ENCODE measurements around the gene RAB7B. TPM values are rescaled to one million over a fixed set of nuclear protein-coding genes. Genes with fewer than 3 reads are reported as not detected.

Gene RAB7B, protein sequence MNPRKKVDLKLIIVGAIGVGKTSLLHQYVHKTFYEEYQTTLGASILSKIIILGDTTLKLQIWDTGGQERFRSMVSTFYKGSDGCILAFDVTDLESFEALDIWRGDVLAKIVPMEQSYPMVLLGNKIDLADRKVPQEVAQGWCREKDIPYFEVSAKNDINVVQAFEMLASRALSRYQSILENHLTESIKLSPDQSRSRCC
- 3.6 TPM for total RNA-seq

DNA sequence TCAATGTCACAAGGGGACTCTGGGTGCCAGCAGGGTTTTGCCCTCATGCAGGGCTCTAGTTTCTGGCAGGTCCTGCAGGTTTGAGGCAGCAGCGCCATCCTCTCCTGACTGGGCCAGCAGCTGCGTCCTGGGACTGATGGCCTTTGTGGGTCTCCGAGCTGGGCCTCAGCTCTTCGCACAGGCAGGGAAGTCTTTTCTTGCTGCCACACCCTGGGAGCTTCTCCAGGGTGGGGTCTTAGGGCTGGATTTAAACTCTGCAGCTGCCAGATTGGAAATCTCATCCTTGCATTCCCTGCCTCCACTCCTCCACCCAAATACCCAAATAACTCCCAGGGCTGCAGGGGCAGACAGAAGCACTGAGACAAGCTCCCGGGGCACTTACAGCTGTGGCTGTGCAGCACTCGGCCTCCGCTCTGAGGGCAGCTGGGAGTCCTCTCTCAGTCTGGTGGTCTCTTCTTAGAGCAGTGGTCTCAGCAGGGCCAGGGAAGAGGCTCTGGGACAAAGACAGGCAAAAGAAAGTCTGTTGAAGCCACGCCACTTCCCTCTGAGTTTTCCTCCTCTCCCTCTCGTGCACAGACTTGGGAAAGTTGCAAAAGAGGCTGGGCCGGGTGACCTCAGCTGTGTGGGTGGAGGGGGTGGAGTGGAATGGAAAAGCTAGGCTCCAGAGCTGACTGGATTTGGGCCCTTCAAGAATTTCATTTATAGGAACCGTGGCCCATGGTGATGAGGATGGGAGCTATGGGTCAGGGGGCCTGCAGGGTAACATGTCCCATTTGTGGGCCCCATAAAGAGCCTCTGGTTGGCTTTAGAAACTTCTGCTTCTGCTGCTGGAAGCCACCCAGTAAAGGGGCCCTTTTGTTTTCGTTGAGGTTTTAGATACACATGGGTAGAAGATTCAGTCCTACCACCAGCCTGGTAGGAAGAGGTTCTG is at the start of gene RAB7B:
RAB7B (minus strand) TSS at position 525 of the 931 bp plus-strand sequence. CDS start 9,260 bp downstream, outside the sequence.

DNA sequence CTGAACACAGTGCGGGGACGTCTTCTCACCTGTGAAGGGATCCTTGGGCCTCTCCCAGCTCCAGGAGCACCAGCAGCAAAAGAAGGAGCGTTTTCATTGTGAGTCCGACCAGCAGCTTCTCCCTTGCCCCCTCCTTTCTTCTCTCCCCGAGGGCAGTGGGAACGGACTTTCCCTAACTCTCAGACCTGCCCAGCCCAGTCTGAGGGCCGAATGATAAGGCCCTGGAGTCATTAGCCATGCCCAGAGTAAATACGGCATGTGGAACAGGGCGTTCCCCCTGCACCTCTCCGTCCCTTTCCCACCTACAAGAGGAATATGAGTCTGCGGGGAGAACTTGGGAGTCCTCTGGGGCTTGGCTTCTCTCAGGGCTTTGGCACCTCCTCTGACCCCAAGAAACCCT is 20.5 kb upstream of the RAB7B start, which contains the start of gene CTSE:
CTSE (minus strand) TSS at position 201 of the 400 bp plus-strand sequence; CDS start at position 97, 104 bp downstream.

DNA sequence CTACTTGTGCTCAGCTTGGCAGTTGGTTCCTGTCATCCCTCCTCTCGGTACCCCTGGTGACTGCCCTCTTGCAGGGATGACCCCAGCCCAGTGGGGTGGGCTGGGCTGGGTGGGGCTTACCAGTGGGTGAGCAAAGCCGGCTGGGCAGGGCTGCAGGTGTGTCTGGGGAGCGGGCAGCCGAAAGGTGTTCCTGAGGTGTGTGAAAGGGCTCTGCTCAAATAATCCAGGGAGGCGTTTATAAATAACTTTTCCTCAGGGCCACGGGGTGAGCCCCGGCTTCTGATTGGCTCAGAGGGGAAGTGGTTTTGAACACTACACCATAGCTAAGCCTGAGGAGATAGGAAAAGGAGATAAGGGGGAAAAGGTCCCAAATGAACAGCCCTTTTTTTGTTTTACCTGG is 60.0 kb downstream of the RAB7B start, which contains the start of gene SLC26A9:
SLC26A9 (minus strand) TSS at position 212 of the 400 bp plus-strand sequence. CDS start 7,636 bp downstream, outside the sequence.

Other genes with a start within 250 kb of the RAB7B start
- gene RAB29, start 227.9 kb downstream of the RAB7B start, total RNA-seq, result 16.2 TPM
- gene SLC41A1, start 190.2 kb downstream of the RAB7B start, total RNA-seq, result 16.6 TPM
- 0.82 TPM for gene PM20D1, start 153.3 kb downstream of the RAB7B start, total RNA-seq
- 0.29 TPM for gene SLC26A9, start 59.9 kb downstream of the RAB7B start, total RNA-seq
- 0.88 TPM for gene CTSE, start 20.5 kb upstream of the RAB7B start, total RNA-seq
- 1.1 TPM for gene RHEX, start 49.8 kb upstream of the RAB7B start, total RNA-seq
- 0.53 TPM for gene AVPR1B, start 114.0 kb upstream of the RAB7B start, total RNA-seq
- 3.2 TPM for gene FAM72A, start 199.4 kb upstream of the RAB7B start, total RNA-seq
- gene SRGAP2, start 200.1 kb upstream of the RAB7B start, total RNA-seq, result 110 TPM